HPDE6-E6E7 (cell line): ENCODE measurements around the gene AVPR2.

Experiments
- DNase-seq: peaks from one replicate; pipeline ENCODE4 v3.0.0; 2011; ENCODE audit warnings: missing footprints; ENCODE audit errors: extremely low spot score

Gene AVPR2

GRCh38 chrX:153903991-153904957, at the start of gene AVPR2:
AVPR2 (plus strand) TSS chrX:153904673; CDS start chrX:153905146, 473 bp downstream.
- DNase-seq, result no peak

- no peak for DNase-seq
These were observed 49.8 kb upstream of the AVPR2 start for GRCh38 chrX:153854702-153855101.

- DNase-seq, result no peak
These were observed 47.0 kb upstream of the AVPR2 start for GRCh38 chrX:153857348-153857903.

- DNase-seq, result no peak
These were observed 43.3 kb upstream of the AVPR2 start for GRCh38 chrX:153861151-153861550.

- no peak for DNase-seq
These were observed 42.7 kb upstream of the AVPR2 start for GRCh38 chrX:153861733-153862310.

GRCh38 chrX:153862369-153863250, 41.9 kb upstream of the AVPR2 start:
- DNase-seq, result no peak

- DNase-seq, result no peak
These were observed 41.1 kb upstream of the AVPR2 start for GRCh38 chrX:153863251-153863991.

- DNase-seq, result no peak
These were observed 40.4 kb upstream of the AVPR2 start for GRCh38 chrX:153864101-153864500.

GRCh38 chrX:153864561-153865320, 39.7 kb upstream of the AVPR2 start:
- DNase-seq, result no peak

GRCh38 chrX:153865321-153865580, 39.2 kb upstream of the AVPR2 start:
- DNase-seq, result no peak

- no peak for DNase-seq
These were observed 38.8 kb upstream of the AVPR2 start for GRCh38 chrX:153865685-153866084.

GRCh38 chrX:153866302-153867019, 38.0 kb upstream of the AVPR2 start:
- DNase-seq, result no peak

- DNase-seq, result no peak
These were observed 37.3 kb upstream of the AVPR2 start for GRCh38 chrX:153867139-153867538.

- DNase-seq, result no peak
These were observed 36.8 kb upstream of the AVPR2 start for GRCh38 chrX:153867671-153868070.

- DNase-seq, result no peak
These were observed 35.6 kb upstream of the AVPR2 start for GRCh38 chrX:153868576-153869472.

- DNase-seq, result no peak
These were observed 34.8 kb upstream of the AVPR2 start for GRCh38 chrX:153869473-153870287.

- DNase-seq, result no peak
These were observed 34.2 kb upstream of the AVPR2 start for GRCh38 chrX:153870288-153870690.

- no peak for DNase-seq
These were observed 33.6 kb upstream of the AVPR2 start for GRCh38 chrX:153870791-153871360.
